HEK293 (cell line): ENCODE data around the gene ATP10A.

ENCODE experiments used
- CTCF ChIA-PET: fragments of 350-600 bp; formaldehyde crosslinking; extraction: SDS; loops from one replicate; lab custom pipeline; 2021; ENCODE audit warnings: antibody characterized with exemption; lab: Yijun Ruan, JAX
- POLR2A ChIA-PET: fragments of 300-600 bp; formaldehyde crosslinking; extraction: SDS; loops from one replicate; lab custom pipeline; 2020; ENCODE audit warnings: antibody characterized with exemption, inconsistent platforms; lab: Yijun Ruan, JAX
- H3K27ac ChIP-seq: fragments of 200-500 bp; sonication (Bioruptor generic); 2 replicates; pipeline ENCODE4 v1.5.1; 2014; ENCODE audit warnings: low read depth, low read length, control low read depth, inconsistent platforms; ENCODE audit errors: extremely low read depth
- H3K36me3 ChIP-seq, 2 experiments: fragments of 200-500 bp in 1 of 2; sonication (Bioruptor generic) in 1 of 2; 1 replicate in 1 of 2; 2 replicates in 1 of 2; pipeline ENCODE4 v1.5.1; 2014 to 2017; ENCODE audit warnings: inconsistent platforms in 2 of 2, low read length in 2 of 2; ENCODE audit not compliant: control insufficient read depth in 2 of 2, insufficient read depth in 1 of 2
- H3K4me1 ChIP-seq: fragments of 200-500 bp; sonication (Bioruptor generic); 2 replicates; pipeline ENCODE4 v1.5.1; 2014; ENCODE audit warnings: mild to moderate bottlenecking, low read length, inconsistent platforms; ENCODE audit not compliant: control insufficient read depth, insufficient read depth
- H3K4me3 ChIP-seq: 2 replicates; pipeline ENCODE4 v1.5.1; 2011; ENCODE audit warnings: low read depth, mild to moderate bottlenecking, control low read depth, low read length, moderate library complexity
- H3K9me3 ChIP-seq: fragments of 200-500 bp; sonication (Bioruptor generic); 2 replicates; pipeline ENCODE4 v1.5.1; 2014; ENCODE audit warnings: low read depth, low read length, inconsistent platforms; ENCODE audit not compliant: control insufficient read depth, insufficient read depth
- HOXD13 ChIP-seq: sonication (generic); formaldehyde crosslinking; IDR thresholded peaks from 2 replicates; pipeline ENCODE4 v1.8.0; 2022; ENCODE audit warnings: missing genetic modification reagents, borderline replicate concordance
- OVOL3 ChIP-seq: fragments of 450-650 bp; formaldehyde crosslinking; IDR thresholded peaks from 2 replicates; pipeline ENCODE4 v1.5.1; 2016; ENCODE audit warnings: missing biosample characterization, missing genetic modification characterization
- YY1 ChIP-seq: fragments of 450-650 bp; formaldehyde crosslinking; IDR thresholded peaks from 2 replicates; pipeline ENCODE4 v1.5.1; 2018; ENCODE audit warnings: missing biosample characterization, missing genetic modification characterization
- ZBTB1 ChIP-seq: fragments of 450-650 bp; formaldehyde crosslinking; IDR thresholded peaks from 2 replicates; pipeline ENCODE4 v1.5.1; 2016; ENCODE audit warnings: missing biosample characterization, missing genetic modification characterization
- ZBTB10 ChIP-seq: fragments of 450-650 bp; formaldehyde crosslinking; IDR thresholded peaks from 2 replicates; pipeline ENCODE4 v1.5.1; 2016; ENCODE audit warnings: missing biosample characterization, missing genetic modification characterization
- ZBTB17 ChIP-seq: fragments of 450-650 bp; formaldehyde crosslinking; IDR thresholded peaks from 2 replicates; pipeline ENCODE4 v1.5.1; 2016; ENCODE audit warnings: missing biosample characterization, missing genetic modification characterization
- ZBTB6 ChIP-seq: fragments of 450-650 bp; formaldehyde crosslinking; IDR thresholded peaks from 2 replicates; pipeline ENCODE4 v1.5.1; 2017; ENCODE audit warnings: missing biosample characterization, missing genetic modification characterization
- ZNF121 ChIP-seq: fragments of 450-650 bp; formaldehyde crosslinking; IDR thresholded peaks from 2 replicates; pipeline ENCODE4 v1.5.1; 2016; ENCODE audit warnings: missing biosample characterization, missing genetic modification characterization
- ZNF138 ChIP-seq: fragments of 450-650 bp; formaldehyde crosslinking; IDR thresholded peaks from 2 replicates; pipeline ENCODE4 v1.5.1; 2016; ENCODE audit warnings: missing biosample characterization, missing genetic modification characterization, borderline replicate concordance
- ZNF146 ChIP-seq: fragments of 450-650 bp; formaldehyde crosslinking; IDR thresholded peaks from 2 replicates; pipeline ENCODE4 v1.5.1; 2016; ENCODE audit warnings: missing biosample characterization, missing genetic modification characterization
- ZNF239 ChIP-seq: fragments of 450-650 bp; formaldehyde crosslinking; IDR thresholded peaks from 2 replicates; pipeline ENCODE4 v1.5.1; 2016; ENCODE audit warnings: missing biosample characterization, missing genetic modification characterization
- ZNF24 ChIP-seq: fragments of 450-650 bp; formaldehyde crosslinking; IDR thresholded peaks from 2 replicates; pipeline ENCODE4 v1.5.1; 2016; ENCODE audit warnings: missing biosample characterization, missing genetic modification characterization
- ZNF248 ChIP-seq: fragments of 450-650 bp; formaldehyde crosslinking; IDR thresholded peaks from 2 replicates; pipeline ENCODE4 v1.5.1; 2017; ENCODE audit warnings: missing biosample characterization, missing genetic modification characterization
- ZNF26 ChIP-seq: fragments of 450-650 bp; formaldehyde crosslinking; IDR thresholded peaks from 2 replicates; pipeline ENCODE4 v1.5.1; 2016; ENCODE audit warnings: missing biosample characterization, missing genetic modification characterization
- ZNF311 ChIP-seq: fragments of 450-650 bp; formaldehyde crosslinking; IDR thresholded peaks from 2 replicates; pipeline ENCODE4 v1.5.1; 2017; ENCODE audit warnings: missing biosample characterization, missing genetic modification characterization, borderline replicate concordance
- ZNF394 ChIP-seq: fragments of 450-650 bp; formaldehyde crosslinking; IDR thresholded peaks from 2 replicates; pipeline ENCODE4 v1.5.1; 2016; ENCODE audit warnings: missing biosample characterization, missing genetic modification characterization, mild to moderate bottlenecking, moderate library complexity, borderline replicate concordance
- ZNF423 ChIP-seq: fragments of 450-650 bp; formaldehyde crosslinking; IDR thresholded peaks from 2 replicates; pipeline ENCODE4 v1.5.1; 2016; ENCODE audit warnings: missing biosample characterization, missing genetic modification characterization
- ZNF488 ChIP-seq: fragments of 450-650 bp; formaldehyde crosslinking; IDR thresholded peaks from 2 replicates; pipeline ENCODE4 v1.5.1; 2016; ENCODE audit warnings: missing biosample characterization, missing genetic modification characterization
- ZNF571 ChIP-seq: fragments of 450-650 bp; formaldehyde crosslinking; IDR thresholded peaks from 2 replicates; pipeline ENCODE4 v1.5.0; 2017; ENCODE audit warnings: missing biosample characterization, missing genetic modification characterization
- ZNF600 ChIP-seq: fragments of 450-650 bp; formaldehyde crosslinking; IDR thresholded peaks from 2 replicates; pipeline ENCODE4 v1.5.1; 2016; ENCODE audit warnings: missing biosample characterization, missing genetic modification characterization
- ZNF623 ChIP-seq: fragments of 450-650 bp; formaldehyde crosslinking; IDR thresholded peaks from 2 replicates; pipeline ENCODE4 v1.5.1; 2016; ENCODE audit warnings: missing biosample characterization, missing genetic modification characterization
- ZNF654 ChIP-seq: fragments of 450-650 bp; formaldehyde crosslinking; IDR thresholded peaks from 2 replicates; pipeline ENCODE4 v1.5.1; 2016; ENCODE audit warnings: low read depth, missing biosample characterization, missing genetic modification characterization
- ZNF658 ChIP-seq: fragments of 450-650 bp; formaldehyde crosslinking; IDR thresholded peaks from 2 replicates; pipeline ENCODE4; 2016; ENCODE audit warnings: missing biosample characterization, missing genetic modification characterization
- ZNF776 ChIP-seq: fragments of 450-650 bp; formaldehyde crosslinking; IDR thresholded peaks from 2 replicates; pipeline ENCODE4 v1.5.0; 2017; ENCODE audit warnings: missing biosample characterization, missing genetic modification characterization, borderline replicate concordance
- ZNF792 ChIP-seq: fragments of 450-650 bp; formaldehyde crosslinking; IDR thresholded peaks from 2 replicates; pipeline ENCODE4 v1.5.1; 2016; ENCODE audit warnings: missing biosample characterization, missing genetic modification characterization
- ZXDB ChIP-seq: fragments of 450-650 bp; formaldehyde crosslinking; IDR thresholded peaks from 2 replicates; pipeline ENCODE4 v1.5.1; 2016; ENCODE audit warnings: missing biosample characterization, missing genetic modification characterization
- TF ChIP-seq, protein P1 (sequence below): fragments of 450-650 bp; IDR thresholded peaks from 2 replicates; pipeline ENCODE4 v1.5.1; 2018; ENCODE audit warnings: missing biosample characterization, mild to moderate bottlenecking, missing genetic modification characterization
- TF ChIP-seq, protein P2 (sequence below): fragments of 450-650 bp; formaldehyde crosslinking; IDR thresholded peaks from 2 replicates; pipeline ENCODE4 v1.5.1; 2016; ENCODE audit warnings: missing biosample characterization, missing genetic modification characterization, borderline replicate concordance

ATP10A gene

DNA sequence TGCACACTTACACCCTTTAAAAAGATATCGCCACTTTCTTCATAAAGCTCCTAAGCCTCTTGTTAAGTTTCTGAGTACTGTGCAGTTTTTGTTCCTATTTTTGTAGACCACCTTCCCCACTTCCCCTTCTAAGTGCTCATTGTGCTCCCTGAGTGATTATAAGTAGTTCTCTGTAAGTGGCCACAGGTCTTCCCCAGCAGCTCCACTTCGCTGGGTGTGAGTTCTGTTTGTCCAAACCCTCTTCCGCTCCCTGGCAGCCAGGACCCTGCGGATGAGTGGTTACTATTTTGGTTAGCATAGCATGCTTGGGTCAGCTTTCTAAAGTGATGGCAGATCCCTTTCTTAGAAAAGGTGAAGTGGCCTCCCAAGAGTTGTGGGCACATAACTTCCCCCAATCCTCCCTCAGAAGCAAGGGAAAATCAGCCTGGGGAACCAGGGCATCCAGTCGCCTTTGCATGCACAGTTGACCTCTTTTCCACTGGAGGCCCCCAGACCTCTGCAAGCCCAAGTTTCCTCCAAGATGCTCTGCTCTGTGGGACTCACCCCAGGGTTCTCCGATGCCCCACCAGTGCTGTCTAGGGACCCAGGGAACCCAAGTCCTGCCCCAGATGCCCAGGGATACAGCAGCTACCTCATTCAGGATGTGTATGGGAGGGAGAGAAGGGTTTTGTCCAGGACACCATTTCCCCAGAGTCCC, 69.6 kb downstream of the ATP10A start:
- H3K27ac ChIP-seq: no peak overlapping the region
- no peaks in the 10 kb centered on the region for H3K36me3 ChIP-seq
- ChIA-PET CTCF (no interaction called here), POLR2A (no interaction called here)
- H3K9me3 ChIP-seq: no peaks in the 10 kb centered on the region
- no peaks in the 10 kb centered on the region for H3K4me1 ChIP-seq
- no peak overlapping the region for H3K4me3 ChIP-seq
- TF ChIP-seq ZBTB10: no peak
- no peak for TF ChIP-seq ZNF776
- TF ChIP-seq ZBTB17 (tag by site-specific recombination): no peak
- no peak for TF ChIP-seq ZNF623 (tag by site-specific recombination)
- TF ChIP-seq ZXDB (tag by site-specific recombination): no peak
- no peak for TF ChIP-seq ZNF792
- TF ChIP-seq ZNF26 (tag by site-specific recombination): no peak
- no peak for TF ChIP-seq YY1 (tag by site-specific recombination)
- no peak for TF ChIP-seq ZNF146 (tag by site-specific recombination)
- no peak for TF ChIP-seq OVOL3 (tag by site-specific recombination)
- TF ChIP-seq ZNF121: no peak
- no peak for TF ChIP-seq ZNF24 (tag by site-specific recombination)
- TF ChIP-seq ZNF654: no peak
- no peak for TF ChIP-seq ZNF423
- no peak for TF ChIP-seq ZNF600 (tag by site-specific recombination)
- TF ChIP-seq, all 188 proteins: peak for 0

DNA sequence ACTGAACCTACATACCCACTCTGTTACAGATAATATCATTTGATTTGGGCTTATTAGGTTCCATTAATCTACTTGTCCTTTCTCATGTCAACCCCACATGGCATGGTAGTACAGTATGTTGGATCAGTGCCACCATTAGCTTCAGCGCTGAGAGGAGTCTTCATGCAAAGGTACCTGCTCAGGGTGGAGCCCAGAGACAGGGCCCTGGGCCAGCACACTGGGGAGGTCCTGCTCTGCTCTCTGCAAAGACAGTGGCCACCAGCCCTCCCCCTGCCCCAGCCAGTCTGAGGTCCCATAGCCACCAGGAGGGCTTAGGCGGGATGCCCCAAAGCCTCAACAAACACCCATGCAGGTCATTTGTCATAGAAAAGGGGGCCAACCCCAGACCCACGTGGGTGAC, 71.0 kb downstream of the ATP10A start:
- Histone ChIP-seq H3K9me3 (no peaks in the 10 kb centered on the region), H3K36me3 (no peaks in the 10 kb centered on the region), H3K4me3 (no peak overlapping the region), H3K27ac (no peak overlapping the region), H3K4me1 (no peaks in the 10 kb centered on the region)
- ChIA-PET POLR2A (no interaction called here), CTCF (no interaction called here)
- no peak for TF ChIP-seq ZNF792
- no peak for TF ChIP-seq ZBTB1
- TF ChIP-seq, protein P1, sequence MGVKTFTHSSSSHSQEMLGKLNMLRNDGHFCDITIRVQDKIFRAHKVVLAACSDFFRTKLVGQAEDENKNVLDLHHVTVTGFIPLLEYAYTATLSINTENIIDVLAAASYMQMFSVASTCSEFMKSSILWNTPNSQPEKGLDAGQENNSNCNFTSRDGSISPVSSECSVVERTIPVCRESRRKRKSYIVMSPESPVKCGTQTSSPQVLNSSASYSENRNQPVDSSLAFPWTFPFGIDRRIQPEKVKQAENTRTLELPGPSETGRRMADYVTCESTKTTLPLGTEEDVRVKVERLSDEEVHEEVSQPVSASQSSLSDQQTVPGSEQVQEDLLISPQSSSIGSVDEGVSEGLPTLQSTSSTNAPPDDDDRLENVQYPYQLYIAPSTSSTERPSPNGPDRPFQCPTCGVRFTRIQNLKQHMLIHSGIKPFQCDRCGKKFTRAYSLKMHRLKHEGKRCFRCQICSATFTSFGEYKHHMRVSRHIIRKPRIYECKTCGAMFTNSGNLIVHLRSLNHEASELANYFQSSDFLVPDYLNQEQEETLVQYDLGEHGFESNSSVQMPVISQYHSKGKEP (tag by site-specific recombination): no peak
- no peak for TF ChIP-seq ZNF571 (tag by site-specific recombination)
- TF ChIP-seq ZNF394: no peak
- no peak for TF ChIP-seq ZNF239 (tag by site-specific recombination)
- no peak for TF ChIP-seq ZNF488 (tag by site-specific recombination)
- TF ChIP-seq ZNF658 (tag by site-specific recombination): no peak
- no peak for TF ChIP-seq ZNF138 (tag by site-specific recombination)
- TF ChIP-seq, protein P2, sequence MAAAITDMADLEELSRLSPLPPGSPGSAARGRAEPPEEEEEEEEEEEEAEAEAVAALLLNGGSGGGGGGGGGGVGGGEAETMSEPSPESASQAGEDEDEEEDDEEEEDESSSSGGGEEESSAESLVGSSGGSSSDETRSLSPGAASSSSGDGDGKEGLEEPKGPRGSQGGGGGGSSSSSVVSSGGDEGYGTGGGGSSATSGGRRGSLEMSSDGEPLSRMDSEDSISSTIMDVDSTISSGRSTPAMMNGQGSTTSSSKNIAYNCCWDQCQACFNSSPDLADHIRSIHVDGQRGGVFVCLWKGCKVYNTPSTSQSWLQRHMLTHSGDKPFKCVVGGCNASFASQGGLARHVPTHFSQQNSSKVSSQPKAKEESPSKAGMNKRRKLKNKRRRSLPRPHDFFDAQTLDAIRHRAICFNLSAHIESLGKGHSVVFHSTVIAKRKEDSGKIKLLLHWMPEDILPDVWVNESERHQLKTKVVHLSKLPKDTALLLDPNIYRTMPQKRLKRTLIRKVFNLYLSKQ: no peak
- TF ChIP-seq ZNF248 (tag by site-specific recombination): no peak
- no peak for TF ChIP-seq HOXD13 (CRISPR knock-in tag)
- TF ChIP-seq ZBTB6 (tag by site-specific recombination): no peak
- TF ChIP-seq ZNF311 (tag by site-specific recombination): no peak
